Activated CD8-positive, alpha-beta memory T cell treated with anti-CD3 and anti-CD28 coated beads for 4 hours (primary cell): ENCODE measurements around the gene UBE2E2.

Experiments
- DNase-seq, 2 donors: peaks; one replicate each; pipeline ENCODE4 v3.0.0-alpha.2; 2020; ENCODE audit warnings: low read depth in 2 of 2

Gene UBE2E2

GRCh38 chr3:23240171-23240785 is 37.2 kb downstream of the UBE2E2 start:
- no peak for DNase-seq

DNA sequence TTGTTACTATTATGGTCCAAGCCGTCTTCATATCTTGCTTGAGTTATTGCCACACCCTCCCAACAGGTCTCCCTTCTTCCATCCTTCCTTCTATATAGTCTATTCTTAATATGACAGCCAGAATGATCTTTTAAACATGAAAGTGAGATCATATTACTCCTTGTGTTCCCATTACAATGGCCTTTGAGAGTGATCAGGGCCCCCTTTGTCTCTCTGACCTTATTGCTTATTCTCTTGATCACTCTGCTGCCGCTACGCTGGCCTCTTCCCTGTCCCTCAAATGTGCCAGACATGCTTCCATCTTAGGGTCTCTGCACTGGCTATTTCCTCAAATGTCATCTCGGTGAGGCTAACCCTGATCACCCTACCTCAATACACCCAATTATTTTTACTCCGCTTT is 38.1 kb downstream of the UBE2E2 start:
- DNase-seq, result no peak

GRCh38 chr3:23242106-23242505 is 39.0 kb downstream of the UBE2E2 start:
- DNase-seq, result no peak

DNA sequence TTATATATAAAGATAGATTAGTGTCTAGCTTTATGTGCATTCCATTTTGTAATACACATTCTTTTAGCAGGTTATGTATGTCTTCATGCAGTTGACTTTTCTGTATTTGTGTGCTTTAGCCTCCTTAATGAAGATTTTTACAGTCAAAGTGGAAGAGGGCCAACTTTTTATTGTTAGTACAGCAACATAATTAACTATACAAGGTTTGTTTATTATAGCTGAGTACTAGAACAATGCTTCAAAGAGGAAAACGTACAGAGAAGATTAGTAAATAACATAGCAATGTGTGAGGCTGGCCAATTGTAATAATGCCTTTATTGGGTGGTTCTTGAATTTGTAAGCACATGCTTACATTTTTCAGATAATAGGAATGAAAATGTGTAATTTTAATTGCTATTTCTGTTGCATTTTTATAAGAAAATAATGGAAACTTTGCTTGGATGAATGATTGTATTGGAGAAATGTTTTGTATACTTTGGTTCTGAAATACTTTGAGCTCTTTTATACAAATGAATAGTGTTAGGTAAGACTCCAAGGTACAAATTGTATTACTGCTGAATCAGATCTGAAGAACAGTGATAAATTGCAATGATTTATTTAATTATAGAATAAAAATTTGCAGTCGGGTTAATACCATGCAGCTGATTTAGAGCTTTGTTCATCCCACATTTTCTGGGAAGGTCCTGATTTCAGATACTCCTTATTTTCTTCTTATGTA is 41.4 kb downstream of the UBE2E2 start:
- DNase-seq, result no peak

- DNase-seq, result no peak
Observed at GRCh38 chr3:23246651-23247050, 43.5 kb downstream of the UBE2E2 start.

- DNase-seq, result no peak
Observed at GRCh38 chr3:23248594-23249131, 45.5 kb downstream of the UBE2E2 start.

DNA sequence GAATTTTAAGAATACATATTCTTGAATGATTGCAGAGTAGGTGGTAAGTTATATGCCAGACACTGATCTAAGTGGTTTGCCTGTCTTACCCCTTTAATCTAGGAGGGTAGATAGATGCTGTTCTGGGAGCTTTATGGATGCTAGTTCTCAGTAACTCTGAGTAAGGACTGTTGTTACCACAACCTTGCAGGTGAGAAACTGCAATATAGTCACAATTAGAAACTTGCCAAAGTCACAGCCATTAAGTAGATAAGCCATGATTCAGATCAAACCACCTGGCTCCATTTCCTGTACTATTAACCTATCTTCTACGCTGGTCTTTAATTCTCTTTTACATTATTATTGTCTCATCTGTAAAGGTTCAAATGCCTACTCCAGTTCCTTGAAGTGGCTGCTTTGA is 46.8 kb downstream of the UBE2E2 start:
- DNase-seq, result no peak

DNA sequence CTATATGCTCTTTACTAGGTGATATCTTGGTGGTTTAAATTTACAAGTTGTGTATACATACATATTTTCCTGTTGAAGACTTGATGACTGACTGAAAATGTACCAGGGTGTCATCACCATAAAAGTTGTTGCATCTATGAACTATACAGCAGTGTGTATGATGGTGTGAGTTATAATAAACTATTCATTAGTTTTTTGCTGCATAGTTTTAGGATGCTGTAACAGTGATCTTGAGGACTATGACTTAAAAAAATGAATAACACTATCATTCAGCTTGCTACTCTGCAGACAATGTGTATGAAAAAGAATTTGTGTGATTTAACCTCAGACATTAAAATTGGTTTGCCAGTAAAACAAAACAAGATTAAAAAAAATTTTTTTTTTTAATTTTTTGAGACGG is 49.0 kb downstream of the UBE2E2 start:
- no peak for DNase-seq

DNA sequence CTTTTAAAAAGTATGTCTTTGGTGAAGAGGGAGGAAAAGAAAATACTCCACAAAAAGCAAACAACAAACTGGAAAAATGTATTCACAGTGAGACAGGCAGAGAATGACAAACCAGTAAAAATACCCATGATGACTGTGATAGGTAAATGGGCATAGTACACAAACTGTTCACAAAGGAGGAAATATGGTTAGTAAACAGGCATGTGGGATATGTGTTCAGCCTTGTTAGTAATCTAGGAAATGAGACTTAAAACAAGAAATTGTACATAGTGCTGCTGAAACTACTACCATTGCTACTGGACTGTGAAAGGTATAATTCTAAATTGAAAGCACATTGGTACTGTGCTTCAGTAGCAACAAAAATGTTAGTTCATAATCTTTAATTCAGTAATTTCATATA is 50.1 kb downstream of the UBE2E2 start:
- DNase-seq, result no peak

DNA sequence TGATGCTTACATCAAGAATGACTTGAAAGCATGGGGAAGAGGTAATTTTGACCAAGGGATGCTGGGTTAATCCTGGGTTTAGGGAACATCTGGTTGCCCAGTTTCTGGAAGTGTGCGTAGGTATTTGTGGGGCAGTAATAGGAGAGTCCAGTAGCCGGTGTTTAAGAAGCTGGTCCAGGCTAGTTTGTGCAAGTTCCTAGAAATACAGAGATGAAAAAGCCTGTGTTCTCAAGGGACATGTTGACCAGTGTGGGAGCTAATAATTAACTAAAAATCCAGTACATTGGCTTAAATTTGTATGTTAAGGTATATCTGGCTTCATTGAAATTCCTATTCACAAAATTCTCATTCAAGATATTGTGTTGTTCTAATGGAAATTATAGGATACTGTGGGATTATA is 51.2 kb downstream of the UBE2E2 start:
- DNase-seq, result no peak

DNA sequence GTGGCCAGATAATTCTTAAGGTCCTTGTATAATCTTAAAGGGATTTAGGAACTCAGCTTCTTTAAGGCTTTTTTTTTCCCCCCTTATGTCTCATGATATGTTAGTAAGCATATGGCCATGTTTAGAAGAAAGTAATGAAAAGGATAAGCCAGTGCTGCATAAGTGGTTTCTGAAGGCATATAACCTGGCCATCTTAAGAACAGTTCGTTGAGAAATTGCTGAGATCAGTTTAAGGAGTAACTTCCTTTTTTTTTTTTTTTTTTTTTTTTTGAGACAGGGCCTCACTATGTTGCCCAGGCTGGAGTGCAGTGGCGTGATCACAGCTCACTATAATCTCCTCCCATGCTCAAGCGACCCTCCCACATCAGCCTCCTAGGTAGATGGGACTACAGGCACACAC is 51.7 kb downstream of the UBE2E2 start:
- no peak for DNase-seq

GRCh38 chr3:23256741-23257435 is 53.8 kb downstream of the UBE2E2 start:
- DNase-seq, result no peak

- no peak for DNase-seq
Observed at GRCh38 chr3:23258110-23258509, 55.0 kb downstream of the UBE2E2 start.

DNA sequence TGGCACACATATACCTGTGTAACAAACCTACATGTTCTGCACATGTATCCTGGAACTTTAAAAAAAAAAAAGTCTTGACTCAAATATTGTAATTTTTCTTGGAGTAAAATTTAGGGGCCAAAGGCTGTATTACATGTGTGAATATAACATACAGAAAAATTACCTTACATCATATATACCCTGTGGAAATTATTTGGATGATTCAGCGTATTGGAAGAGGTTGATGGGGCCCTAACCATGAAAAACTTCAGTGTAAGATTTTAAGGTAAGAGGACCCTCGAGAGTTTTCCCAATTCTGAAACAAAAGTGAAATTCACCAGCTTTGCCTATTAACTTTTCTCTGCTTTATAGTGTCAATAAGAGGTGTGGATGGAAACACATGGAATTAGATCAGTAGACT is 56.4 kb downstream of the UBE2E2 start:
- DNase-seq, result no peak

DNA sequence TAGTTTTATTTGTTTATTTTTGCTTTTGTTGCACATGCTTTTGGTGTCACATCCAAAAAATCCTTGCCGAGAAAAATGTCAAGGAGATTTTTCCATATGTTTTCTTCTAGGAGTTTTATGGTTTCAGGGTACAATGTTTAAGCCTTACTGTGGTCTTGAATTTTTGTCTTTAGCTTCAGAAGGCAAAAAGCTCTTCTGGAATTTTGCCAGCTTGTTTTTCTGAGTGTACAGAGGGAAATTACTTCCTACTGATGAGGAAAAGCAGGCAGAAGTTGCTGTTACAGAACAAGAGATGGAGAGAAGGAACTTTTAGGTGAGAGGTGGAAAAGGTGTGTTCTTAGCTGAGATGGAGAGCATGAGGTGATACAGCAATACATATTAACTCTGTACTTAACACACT is 59.6 kb downstream of the UBE2E2 start:
- DNase-seq, result no peak

DNA sequence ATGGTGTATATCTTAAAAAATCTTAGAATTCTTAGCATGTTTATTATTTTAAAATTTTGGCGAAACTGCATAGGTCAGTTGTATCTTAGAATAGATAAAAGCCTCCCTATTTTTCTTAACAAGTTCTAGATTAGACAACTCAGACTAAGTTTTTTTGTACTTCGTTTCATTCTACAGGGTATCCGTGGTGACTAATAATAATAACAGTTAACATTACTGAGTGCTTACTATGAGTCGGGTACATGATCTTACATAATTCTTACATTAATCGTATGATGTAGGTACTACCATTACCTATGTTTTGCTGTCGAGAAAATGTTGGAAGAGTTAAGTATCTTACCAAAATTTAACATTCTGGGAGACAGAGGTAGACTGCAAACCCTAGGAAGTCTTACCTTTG is 60.7 kb downstream of the UBE2E2 start:
- DNase-seq, result no peak

DNA sequence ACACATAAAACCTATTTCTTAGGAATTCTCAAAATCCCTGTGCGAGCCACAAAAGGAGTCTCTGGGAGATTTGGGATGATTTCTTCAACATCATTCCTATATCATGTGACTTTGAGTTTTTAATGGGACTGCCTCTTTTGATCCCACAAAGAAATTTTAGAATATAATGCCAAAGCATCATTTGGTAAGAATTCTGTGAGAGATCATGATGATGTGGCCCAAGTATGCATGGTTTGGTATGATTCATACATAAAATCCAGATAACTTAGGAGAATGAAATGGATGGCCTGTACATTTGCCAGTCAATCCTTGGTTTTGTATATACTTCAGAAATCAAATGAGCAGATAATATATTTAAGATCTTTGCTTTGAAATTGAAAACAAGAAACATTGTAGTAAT is 61.3 kb downstream of the UBE2E2 start:
- no peak for DNase-seq

- DNase-seq, result no peak
Observed at GRCh38 chr3:23270423-23270822, 67.3 kb downstream of the UBE2E2 start.

GRCh38 chr3:23271876-23272741 is 69.0 kb downstream of the UBE2E2 start:
- DNase-seq, result no peak

- DNase-seq, result no peak
Observed at GRCh38 chr3:23272820-23273219, 69.7 kb downstream of the UBE2E2 start.

DNA sequence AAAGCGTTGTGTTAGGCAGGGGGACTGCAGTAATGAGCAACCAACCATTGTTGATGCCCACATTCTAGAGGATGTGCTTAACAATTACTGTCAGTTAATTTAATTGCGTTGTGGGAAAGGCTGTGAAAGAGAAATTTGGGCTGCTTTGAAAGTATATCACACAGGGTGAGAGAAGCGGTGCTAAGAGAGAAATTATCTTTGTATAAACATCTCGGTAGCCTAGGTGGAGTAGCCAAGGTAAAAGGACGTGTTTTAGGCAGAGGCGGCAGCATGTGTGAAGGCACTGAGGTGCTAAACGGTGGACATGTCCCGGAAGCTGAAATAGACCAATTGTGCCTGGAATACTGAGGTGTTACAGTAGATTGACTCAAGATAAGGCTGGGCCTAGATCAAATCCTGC is 71.9 kb downstream of the UBE2E2 start:
- no peak for DNase-seq

GRCh38 chr3:23275814-23276213 is 72.7 kb downstream of the UBE2E2 start:
- DNase-seq, result no peak
